WERI-Rb-1 (cell line): ENCODE results near the gene RECK.
"Not testable (repeated sequence)": the region's sequence is repeated elsewhere in the genome, so short reads cannot be mapped to it uniquely, and the experiment has no call there.

Experiments
- DNase-seq: peaks from one replicate; pipeline ENCODE4 v3.0.0-alpha.2; 2020
- H3K27ac ChIP-seq: fragments of 250-450 bp; sonication (Bioruptor Pico); 2 replicates; pipeline ENCODE4 v1.5.1; 2020; ENCODE audit warnings: mild to moderate bottlenecking, moderate library complexity
- H3K27me3 ChIP-seq: fragments of 250-450 bp; sonication (Bioruptor Pico); 2 replicates; pipeline ENCODE4 v1.5.1; 2021; ENCODE audit warnings: mild to moderate bottlenecking, low read depth, moderate library complexity; ENCODE audit not compliant: insufficient read depth, severe bottlenecking
- H3K36me3 ChIP-seq: fragments of 250-450 bp; sonication (Bioruptor Pico); 2 replicates; pipeline ENCODE4 v1.5.1; 2020; ENCODE audit warnings: mild to moderate bottlenecking, moderate library complexity
- H3K4me3 ChIP-seq: 2 replicates; pipeline ENCODE4 v1.5.1; 2011; ENCODE audit warnings: low read depth, mild to moderate bottlenecking, control low read depth, low read length
- H3K9me3 ChIP-seq: fragments of 250-450 bp; sonication (Bioruptor Pico); 2 replicates; pipeline ENCODE4 v1.5.1; 2021; ENCODE audit warnings: mild to moderate bottlenecking, moderate library complexity; ENCODE audit not compliant: severe bottlenecking
- CTCF ChIP-seq: IDR thresholded peaks from 2 replicates; pipeline ENCODE4 v1.5.1; 2011; ENCODE audit warnings: low read depth, mild to moderate bottlenecking, control low read depth, inconsistent platforms, low read length

Gene RECK

GRCh38 chr9:36036780-36037548, at the start of gene RECK:
RECK (plus strand) TSS chr9:36036913; CDS start chr9:36036999, 86 bp downstream.
- no peak for TF ChIP-seq CTCF
- no peaks in the 10 kb centered on the region for H3K27me3 ChIP-seq
- peak within 1 kb of the TSS; percentile 67 for H3K27ac ChIP-seq
- H3K9me3 ChIP-seq: no peaks in the 10 kb centered on the region
- peak within 1 kb of the TSS; percentile 93 for H3K4me3 ChIP-seq
- H3K36me3 ChIP-seq: no peaks in the 10 kb centered on the region
- peak; percentile 86 for DNase-seq

GRCh38 chr9:35990155-35990554, 46.6 kb upstream of the RECK start:
- no peaks in the 10 kb centered on the region for H3K27me3 ChIP-seq
- DNase-seq: no peak
- no peak for TF ChIP-seq CTCF

GRCh38 chr9:35993136-35993535, 43.6 kb upstream of the RECK start:
- H3K9me3 ChIP-seq, H3K27ac ChIP-seq, H3K36me3 ChIP-seq, H3K27me3 ChIP-seq, DNase-seq, H3K4me3 ChIP-seq: not testable (repeated sequence)

More at GRCh38 chr9:35990155-35990554, 46.6 kb upstream of the RECK start:
- H3K36me3 ChIP-seq: no peaks in the 10 kb centered on the region
- no peaks in the 10 kb centered on the region for H3K9me3 ChIP-seq
- H3K4me3 ChIP-seq: no peak overlapping the region
- no peak overlapping the region for H3K27ac ChIP-seq

GRCh38 chr9:35993976-35994720, 42.6 kb upstream of the RECK start:
- H3K4me3 ChIP-seq: no peak overlapping the region
- no peak for DNase-seq
- no peaks in the 10 kb centered on the region for H3K36me3 ChIP-seq
- H3K9me3 ChIP-seq: no peaks in the 10 kb centered on the region
- H3K27me3 ChIP-seq: no peaks in the 10 kb centered on the region
- TF ChIP-seq CTCF: no peak
- no peak overlapping the region for H3K27ac ChIP-seq

GRCh38 chr9:35994959-35995358, 41.8 kb upstream of the RECK start:
- Histone ChIP-seq H3K4me3 (no peak overlapping the region), H3K27ac (no peak overlapping the region), H3K36me3 (no peaks in the 10 kb centered on the region), H3K27me3 (no peaks in the 10 kb centered on the region), H3K9me3 (no peaks in the 10 kb centered on the region)
- no peak for TF ChIP-seq CTCF
- no peak for DNase-seq

- Histone ChIP-seq H3K4me3 (no peak overlapping the region), H3K27ac (no peak overlapping the region), H3K36me3 (no peaks in the 10 kb centered on the region), H3K9me3 (no peaks in the 10 kb centered on the region), H3K27me3 (no peaks in the 10 kb centered on the region)
- no peak for DNase-seq
- TF ChIP-seq CTCF: no peak
These were observed 40.2 kb upstream of the RECK start for GRCh38 chr9:35996358-35996970.

- not testable (repeated sequence) for H3K36me3 ChIP-seq, H3K27ac ChIP-seq, H3K27me3 ChIP-seq, H3K9me3 ChIP-seq, DNase-seq, H3K4me3 ChIP-seq
These were observed 39.7 kb upstream of the RECK start for GRCh38 chr9:35997016-35997415.
